Measurements from ENCODE around the gene CYB561D1.

Gene CYB561D1

GRCh38 chr1:109501644-109502363, 7.9 kb downstream of the CYB561D1 start:
- no peak for DNase-seq

- peak; percentile 81 for DNase-seq
Observed at GRCh38 chr1:109502364-109502851, 8.5 kb downstream of the CYB561D1 start.

GRCh38 chr1:109503935-109504334, 10.0 kb downstream of the CYB561D1 start:
- DNase-seq: peak; percentile 35

DNA sequence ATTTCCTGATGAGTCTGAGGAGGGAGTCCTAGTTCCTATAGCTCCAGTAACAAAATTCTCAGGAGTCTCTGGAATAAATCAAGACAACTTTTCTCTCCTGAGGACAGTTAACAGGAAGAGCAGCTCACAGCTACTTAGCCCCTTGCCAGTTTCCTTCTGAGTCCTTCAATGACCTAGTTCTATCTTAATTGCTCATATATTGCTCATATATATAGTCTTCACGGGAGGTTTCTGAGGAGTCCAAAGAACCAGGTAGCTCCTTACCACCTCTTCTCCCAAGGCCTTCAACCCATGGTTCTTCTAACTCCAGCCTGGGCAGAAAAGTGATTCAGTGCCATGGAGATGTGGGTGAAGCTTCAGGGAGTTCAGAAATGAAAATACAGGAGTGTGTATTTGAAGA, 11.1 kb downstream of the CYB561D1 start:
- no peak for DNase-seq

GRCh38 chr1:109508001-109508872, 14.3 kb downstream of the CYB561D1 start:
- DNase-seq: no peak

DNA sequence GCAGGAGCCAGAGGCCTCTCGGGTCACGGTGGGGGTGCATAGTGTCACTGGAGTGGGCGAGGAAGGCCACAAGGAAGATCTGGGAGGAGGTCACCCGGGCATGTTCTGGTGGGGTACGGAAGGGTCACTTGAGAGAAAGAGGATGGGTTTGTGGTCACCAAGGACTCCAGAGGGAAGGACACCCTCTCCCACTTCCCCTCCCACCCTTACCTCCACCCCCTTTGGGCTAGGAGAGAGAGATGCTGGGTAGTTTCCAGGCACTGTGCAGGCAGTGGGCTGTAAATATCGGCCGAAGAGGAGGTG, 14.9 kb downstream of the CYB561D1 start:
- DNase-seq: no peak

DNA sequence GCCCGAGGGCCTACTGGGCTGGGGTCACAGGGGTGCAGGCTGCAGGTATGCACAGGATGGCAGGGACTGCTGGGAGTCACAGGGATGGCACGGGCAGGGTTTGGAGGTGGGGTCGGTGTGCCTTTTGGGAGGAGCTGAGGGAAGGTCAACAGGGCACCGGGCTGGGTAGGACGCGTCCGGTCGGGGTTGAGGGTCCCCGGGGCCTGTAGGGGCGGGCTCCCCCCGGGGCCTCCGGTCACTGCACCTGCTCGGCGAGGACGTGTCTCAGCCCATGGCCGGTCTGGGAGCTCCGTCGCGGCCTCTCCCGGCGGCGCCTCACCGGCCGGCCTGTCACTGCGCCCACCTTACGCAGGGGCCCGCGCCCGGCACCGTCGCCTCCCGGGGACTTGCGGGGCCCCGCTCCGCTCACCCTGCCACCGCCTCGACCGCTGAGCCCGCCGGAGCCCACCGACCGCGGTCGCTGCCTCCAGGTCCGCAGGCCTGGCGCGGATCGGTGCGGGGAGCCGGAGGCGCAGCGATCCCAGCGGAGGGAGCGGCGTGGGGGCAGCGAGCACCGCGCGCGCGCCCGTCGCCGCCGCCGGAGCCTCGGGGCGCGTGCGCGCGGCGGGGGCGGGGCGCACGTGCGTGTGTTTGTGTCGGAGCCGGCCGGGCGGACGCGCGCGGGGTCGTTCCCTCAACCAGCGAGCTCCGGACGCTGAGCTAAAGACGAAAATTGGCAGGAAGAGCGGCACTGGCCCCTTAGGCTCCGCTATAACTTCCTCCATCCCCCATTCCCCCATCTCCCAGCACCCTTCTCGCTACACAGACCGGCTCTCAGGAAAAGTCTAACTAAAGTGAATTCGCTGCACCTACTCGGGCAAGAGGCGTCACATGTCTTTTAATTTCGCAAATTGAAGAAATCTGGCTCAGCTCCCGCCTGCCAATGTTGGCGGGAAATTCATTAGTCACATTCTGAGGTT, 15.6 kb downstream of the CYB561D1 start, which contains the start of gene AMIGO1:
AMIGO1 (minus strand) TSS at position 552 of the 959 bp plus-strand sequence. CDS start 815 bp downstream, outside the sequence.
- peak; percentile 64 for DNase-seq

DNA sequence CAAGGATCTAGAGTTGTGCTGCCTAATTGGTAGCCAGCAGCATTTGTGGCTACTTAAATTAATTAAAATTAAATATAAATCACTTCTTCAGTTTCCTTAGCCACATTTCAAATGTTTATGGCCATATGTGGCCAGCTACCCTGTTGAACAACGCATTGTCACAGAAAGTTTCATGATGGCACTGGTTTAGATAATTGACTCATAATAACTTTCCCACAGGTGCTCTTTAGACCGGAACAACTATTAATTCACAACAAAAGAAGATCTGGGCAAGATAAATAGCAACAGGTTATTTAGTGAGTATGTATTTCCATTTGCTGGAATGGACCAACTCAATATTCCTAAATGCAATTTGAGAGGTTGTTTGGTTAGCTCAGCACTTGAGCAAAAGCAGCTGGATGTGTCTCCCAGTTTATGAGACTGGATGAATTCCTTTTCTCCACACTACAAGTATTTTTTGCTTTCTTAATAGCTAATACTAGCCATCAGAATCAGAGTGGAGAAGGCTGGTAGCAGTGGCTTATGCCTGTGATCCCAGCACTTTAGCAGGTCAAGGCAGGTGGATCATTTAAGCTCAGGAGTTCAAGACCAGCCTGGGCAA, 19.3 kb downstream of the CYB561D1 start:
- DNase-seq: no peak

GRCh38 chr1:109514846-109515245, 21.0 kb downstream of the CYB561D1 start:
- DNase-seq: no peak

- DNase-seq: no peak
Observed at GRCh38 chr1:109516872-109517271, 23.0 kb downstream of the CYB561D1 start.

GRCh38 chr1:109517337-109517736, 23.4 kb downstream of the CYB561D1 start:
- no peak for DNase-seq

GRCh38 chr1:109521002-109521951, 27.4 kb downstream of the CYB561D1 start:
- no peak for DNase-seq

DNA sequence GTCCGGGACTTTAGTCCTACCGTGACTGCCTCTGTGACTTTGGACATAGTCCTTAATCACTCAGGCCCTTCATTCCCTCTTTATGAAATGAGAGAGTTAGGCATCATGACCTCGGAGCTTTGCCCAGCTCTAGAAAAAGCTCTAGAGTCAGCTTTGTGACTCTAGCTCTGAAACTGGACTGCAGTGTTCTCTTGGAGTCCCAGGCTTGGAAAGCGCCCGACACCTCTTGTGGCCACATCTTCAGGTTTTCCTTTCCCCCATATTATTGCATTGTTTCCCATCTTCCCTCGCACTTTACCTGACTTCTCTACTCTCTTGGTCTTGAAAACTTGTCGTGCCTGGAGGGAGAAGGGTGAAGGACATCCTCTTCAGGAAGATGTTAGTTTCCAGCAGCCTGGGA, 28.1 kb downstream of the CYB561D1 start:
- no peak for DNase-seq

GRCh38 chr1:109523706-109524105, 29.8 kb downstream of the CYB561D1 start:
- DNase-seq: no peak

DNA sequence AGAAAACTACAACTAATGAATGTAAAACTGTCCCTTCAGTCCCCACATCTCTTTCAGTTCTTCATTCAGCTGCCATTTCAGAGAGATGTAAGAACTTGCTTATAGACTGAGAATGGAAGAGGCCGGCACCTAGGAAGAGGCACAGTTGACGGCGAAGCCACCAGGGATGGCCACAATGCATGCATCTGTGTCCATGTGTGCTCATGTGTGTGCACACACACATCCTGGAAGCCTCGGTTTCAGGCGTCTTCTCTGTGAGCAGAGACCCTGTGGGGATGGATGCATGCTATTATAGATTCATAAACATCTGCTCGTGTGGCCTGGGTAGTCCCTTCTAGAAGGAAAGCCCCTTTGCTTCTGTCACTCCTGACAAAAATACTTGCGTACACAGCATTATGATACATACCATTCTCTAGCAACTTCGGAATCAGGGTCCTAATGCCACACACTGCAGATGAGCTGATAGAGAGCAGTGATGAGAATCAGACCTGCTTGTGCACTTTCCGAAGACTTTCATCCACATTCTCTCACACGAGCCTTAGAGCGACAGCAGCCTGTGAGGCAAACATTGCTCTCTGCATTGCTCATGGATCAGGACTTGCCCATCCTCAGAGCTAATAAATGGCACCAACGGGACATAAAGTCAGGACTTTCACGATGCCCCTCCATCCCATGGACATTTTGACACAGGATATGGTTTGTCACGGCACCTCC, 33.4 kb downstream of the CYB561D1 start:
- no peak for DNase-seq

DNA sequence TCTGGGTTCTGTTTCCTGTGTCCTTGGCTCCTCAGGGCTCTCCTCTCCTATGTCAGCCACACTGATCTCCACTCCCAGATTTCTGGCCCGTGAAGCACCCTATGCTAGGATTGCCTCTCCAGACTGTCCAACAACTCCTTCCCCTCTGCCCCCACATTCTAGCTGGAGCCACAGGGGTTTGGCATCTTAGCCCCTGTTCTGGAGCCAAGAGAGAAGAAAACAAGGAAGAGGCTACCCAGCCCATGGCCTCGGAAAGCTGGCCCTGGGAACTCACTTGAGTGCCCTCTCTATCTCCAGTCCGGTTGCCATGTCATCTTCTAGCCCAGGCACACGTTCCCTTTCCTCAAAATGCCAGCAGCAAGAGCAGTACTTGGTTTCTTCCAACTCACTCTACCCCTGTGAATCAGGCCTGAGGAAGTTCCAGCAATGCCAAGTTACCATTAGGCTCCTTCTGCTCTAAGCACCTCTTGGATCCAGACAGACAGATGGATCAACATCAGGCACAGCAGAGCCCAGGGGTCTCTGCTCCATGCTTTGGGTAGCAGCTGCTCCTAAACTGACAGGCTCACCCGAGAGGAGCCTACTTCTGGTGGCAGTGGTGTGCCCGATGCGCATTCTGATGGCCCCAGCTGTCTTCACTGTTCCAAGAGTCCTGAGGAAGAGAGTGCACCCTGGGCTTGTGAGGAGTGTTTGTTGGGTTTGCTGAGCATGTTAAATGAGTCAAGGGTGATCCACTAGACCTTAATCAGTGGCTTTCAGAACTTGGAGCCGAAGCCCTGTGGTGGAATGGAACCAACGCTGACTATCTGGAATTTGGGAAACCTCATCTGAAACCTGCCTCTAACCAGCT, 34.2 kb downstream of the CYB561D1 start:
- no peak for DNase-seq

- no peak for DNase-seq
Observed at GRCh38 chr1:109528712-109529111, 34.8 kb downstream of the CYB561D1 start.

GRCh38 chr1:109529881-109530456, 36.1 kb downstream of the CYB561D1 start:
- DNase-seq: no peak

DNA sequence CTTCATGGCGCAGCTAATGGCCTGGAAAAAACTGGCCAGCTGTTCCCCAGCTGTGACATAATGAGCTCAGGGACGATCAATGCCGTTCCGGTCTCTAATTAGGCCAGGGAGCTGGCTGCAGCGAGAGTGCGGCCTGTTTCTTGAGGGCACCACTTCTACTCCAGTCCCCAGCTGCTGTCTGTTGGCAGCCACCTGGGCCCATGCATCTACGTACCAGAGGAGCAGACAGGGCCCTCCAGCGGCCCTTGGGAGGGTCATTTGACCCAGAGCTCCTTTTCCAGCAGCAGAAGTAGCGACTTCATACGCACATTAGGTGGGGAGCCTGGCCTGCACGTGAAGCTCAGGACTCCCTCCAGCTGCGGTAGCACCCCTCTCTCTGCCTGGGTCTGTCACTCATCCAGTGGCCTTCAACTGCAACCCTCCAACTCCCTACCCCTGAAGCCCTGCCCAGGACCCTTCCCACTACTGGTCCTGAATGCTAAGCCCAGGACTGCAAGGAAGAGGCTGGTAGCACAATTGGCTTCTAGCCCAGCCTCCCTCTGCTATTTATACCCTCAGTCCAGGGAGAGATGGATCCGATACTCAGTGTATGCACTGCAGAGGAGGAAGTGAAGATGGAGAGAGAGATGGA, 36.7 kb downstream of the CYB561D1 start:
- no peak for DNase-seq
